GM12878 (cell line): ENCODE measurements around the gene SPEG. TPM values are rescaled to one million over a fixed set of nuclear protein-coding genes. Genes with fewer than 3 reads are reported as not detected.

ENCODE experiments used
- ATAC-seq: fragments of 200-7000 bp; cut with Tn5 transposase; 3 replicates; pipeline ENCODE4 v1.9.1; 2020; ENCODE audit warnings: mild to moderate bottlenecking, moderate library complexity
- BruUV-seq: library from RNA; stranded (reverse); fragments of 400-500 nt; replicated peaks from 2 replicates; lab custom pipeline; 2021; lab: Mats Ljungman, UMichigan
- CTCF ChIA-PET: fragments of 300-600 bp; sonication (Branson Sonifier 250); formaldehyde crosslinking; extraction: SDS; loops from one replicate; lab custom pipeline; 2021; ENCODE audit warnings: inconsistent platforms; lab: Yijun Ruan, JAX
- POLR2A ChIA-PET: fragments of 350-600 bp; formaldehyde crosslinking; extraction: SDS; loops from one replicate; lab custom pipeline; 2021; ENCODE audit warnings: inconsistent platforms; lab: Charles Lee
- RAD21 ChIA-PET: fragments of 300-600 bp; sonication (Branson Sonifier 250); formaldehyde crosslinking; loops from one replicate; lab custom pipeline; 2023; ENCODE audit warnings: antibody characterized with exemption; ENCODE audit not compliant: unreplicated experiment; lab: Charles Lee
- SMC1A ChIA-PET: fragments of 300-600 bp; sonication (Branson Sonifier 250); formaldehyde crosslinking; loops from one replicate; lab custom pipeline; 2023; ENCODE audit not compliant: unreplicated experiment, uncharacterized antibody; lab: Charles Lee
- DNase-seq: peaks from one replicate; pipeline ENCODE4 v3.0.0-alpha.2; 2011; ENCODE audit warnings: low read depth, low spot score
- FAIRE-seq: peaks from 3 replicates; lab custom pipeline; 2011; peaks lifted over from hg19 to GRCh38; lab: Jason Lieb, UNC
- H2AFZ ChIP-seq: 2 replicates; pipeline ENCODE4 v1.6.0; 2011; ENCODE audit warnings: low read depth, low read length, control low read depth; ENCODE audit not compliant: control insufficient read depth
- H3K27ac ChIP-seq: 2 replicates; pipeline ENCODE4 v1.5.1; 2011; ENCODE audit warnings: control low read depth; ENCODE audit not compliant: control insufficient read depth, insufficient read depth
- H3K27me3 ChIP-seq, 2 experiments: replicated peaks in 1 of 2; 2 replicates each; pipeline versions ENCODE4 v1.6.0 to v1.6.1; 2011; ENCODE audit warnings: low read length in 1 of 2; ENCODE audit not compliant: control insufficient read depth in 2 of 2, insufficient read depth in 2 of 2
- H3K36me3 ChIP-seq, 2 experiments: 2 replicates each; pipeline ENCODE4 v1.5.1; 2011; ENCODE audit warnings: low read length in 1 of 2; ENCODE audit not compliant: control insufficient read depth in 2 of 2, insufficient read depth in 2 of 2
- H3K4me1 ChIP-seq: 2 replicates; pipeline ENCODE4 v1.6.1; 2011; ENCODE audit warnings: mild to moderate bottlenecking, low read length, moderate library complexity, mixed read lengths; ENCODE audit not compliant: control insufficient read depth, insufficient read depth
- H3K4me2 ChIP-seq: 2 replicates; pipeline ENCODE4 v1.6.0; 2011; ENCODE audit warnings: control low read depth; ENCODE audit not compliant: control insufficient read depth, insufficient read depth
- H3K4me3 ChIP-seq: fragments of 200-600 bp; sonication (generic); 2 replicates; pipeline ENCODE4 v1.5.1; 2016
- H3K79me2 ChIP-seq: 2 replicates; pipeline ENCODE4 v1.6.0; 2011; ENCODE audit warnings: low read length; ENCODE audit not compliant: control insufficient read depth, insufficient read depth
- H3K9ac ChIP-seq: 2 replicates; pipeline ENCODE4 v1.8.0; 2011; ENCODE audit warnings: low read length, control low read depth, mixed read lengths; ENCODE audit not compliant: control insufficient read depth, insufficient read depth
- H3K9me3 ChIP-seq: replicated peaks from 3 replicates; pipeline ENCODE4 v1.5.1; 2011; ENCODE audit warnings: mild to moderate bottlenecking, low read length; ENCODE audit not compliant: control insufficient read depth, insufficient read depth
- H4K20me1 ChIP-seq: 2 replicates; pipeline ENCODE4 v1.6.0; 2011; ENCODE audit not compliant: control insufficient read depth, insufficient read depth
- ATF2 ChIP-seq: IDR thresholded peaks from 2 replicates; pipeline ENCODE4 v1.6.1; 2012; ENCODE audit warnings: low read length, inconsistent platforms
- BACH1 ChIP-seq: fragments of 450-650 bp; IDR thresholded peaks from 2 replicates; pipeline ENCODE4 v1.6.1; 2017; ENCODE audit warnings: mild to moderate bottlenecking, borderline replicate concordance
- BHLHE40 ChIP-seq, 2 experiments: fragments of 450-650 bp in 1 of 2; IDR thresholded peaks; 2 replicates each; pipeline ENCODE4 v1.6.1; 2011 to 2017; ENCODE audit warnings: low read depth in 2 of 2, borderline replicate concordance in 1 of 2, improper control_type of control experiment in 1 of 2, low read length in 1 of 2, mild to moderate bottlenecking in 1 of 2
- BMI1 ChIP-seq: fragments of 450-650 bp; IDR thresholded peaks from 2 replicates; pipeline ENCODE4 v1.6.1; 2016; ENCODE audit warnings: mild to moderate bottlenecking, moderate library complexity, borderline replicate concordance
- CHD4 ChIP-seq: fragments of 200-600 bp; sonication (generic); IDR thresholded peaks from 2 replicates; pipeline ENCODE4 v1.6.1; 2016; ENCODE audit warnings: mild to moderate bottlenecking
- ESRRA ChIP-seq: IDR thresholded peaks from 2 replicates; pipeline ENCODE4 v1.6.1; 2012; ENCODE audit warnings: mild to moderate bottlenecking, low read length, improper control_type of control experiment
- HDAC6 ChIP-seq: fragments of 200-600 bp; sonication (generic); IDR thresholded peaks from one replicate; pipeline ENCODE4 v1.8.0; 2017; ENCODE audit warnings: antibody characterized with exemption; ENCODE audit not compliant: unreplicated experiment
- IRF3 ChIP-seq: fragments of 450-650 bp; IDR thresholded peaks from 2 replicates; pipeline ENCODE4 v1.6.1; 2014; ENCODE audit warnings: mild to moderate bottlenecking
- NFYA ChIP-seq: IDR thresholded peaks from 2 replicates; pipeline ENCODE4 v1.6.1; 2011; ENCODE audit warnings: low read depth, mild to moderate bottlenecking, low read length, improper control_type of control experiment, borderline replicate concordance
- RBBP5 ChIP-seq: fragments of 200-600 bp; sonication (generic); conservative IDR thresholded peaks from 2 replicates; pipeline ENCODE4 v1.6.1; 2016
- RCOR1 ChIP-seq: conservative IDR thresholded peaks from 2 replicates; pipeline ENCODE4 v1.6.1; 2012; ENCODE audit warnings: low read depth, low read length, improper control_type of control experiment
- SP1 ChIP-seq: IDR thresholded peaks from one replicate; pipeline ENCODE4 v1.6.1; 2011; ENCODE audit warnings: low read depth, low read length
- SREBF1 ChIP-seq: IDR thresholded peaks from 2 replicates; pipeline ENCODE4 v1.6.1; 2012; ENCODE audit warnings: mild to moderate bottlenecking, low read length
- SUZ12 ChIP-seq: fragments of 200-600 bp; sonication (generic); IDR thresholded peaks from one replicate; pipeline ENCODE4 v1.6.1; 2018; ENCODE audit warnings: antibody characterized with exemption, mild to moderate bottlenecking; ENCODE audit not compliant: unreplicated experiment
- YY1 ChIP-seq: IDR thresholded peaks from 2 replicates; pipeline ENCODE4 v1.6.1; 2011; ENCODE audit warnings: low read depth, mild to moderate bottlenecking, low read length
- ZNF207 ChIP-seq: fragments of 450-650 bp; IDR thresholded peaks from 2 replicates; pipeline ENCODE4 v1.6.1; 2014; ENCODE audit warnings: antibody characterized with exemption, mild to moderate bottlenecking, borderline replicate concordance
- WGBS: methylation state at CpG from one replicate; pipeline ENCODE4 v1.1.6; 2016; ENCODE audit warnings: low lambda C conversion rate; ENCODE audit not compliant: insufficient replicate concordance, insufficient coverage; ENCODE audit errors: missing lambda C conversion rate; 5-methylcytosine and 5-hydroxymethylcytosine counted together
- in situ Hi-C: fragments of 300-500 bp; cut with MboI; formaldehyde crosslinking; loops from 9 replicates; pipeline ENCODE4 v1.14.3; 2018; ENCODE audit warnings: mixed read lengths
- intact Hi-C: fragments of 100-400 bp; cut with micrococcal nuclease; formaldehyde crosslinking; loops from one replicate; pipeline ENCODE4 v1.14.2; 2022; ENCODE audit not compliant: unreplicated experiment
- polyA plus RNA-seq, 11 experiments: library from polyadenylated mRNA; depleted of rRNA in 4 of 11; unstranded in 6 of 11; stranded (reverse) in 5 of 11; fragments of >200 nt; fragmentation: Nextera tagmentation in 4 of 11; fragmentation: Illumina TruSeq in 1 of 11; extraction: Ambion mirVana in 4 of 11; extraction: Trizol in 1 of 11; gene quantifications; 1 replicate in 1 of 11; 2 replicates in 10 of 11; pipeline versions ENCODE4 v1.2.1 to v1.2.3, GENCODE V29; 2011 to 2016; ENCODE audit warnings: inconsistent platforms in 2 of 11, missing spikeins in 2 of 11, low read depth in 1 of 11
- total RNA-seq, 4 experiments: library from RNA; depleted of rRNA in 3 of 4; stranded (reverse); fragments of >200 nt in 3 of 4; fragmentation: Illumina TruSeq in 1 of 4; extraction: Trizol in 1 of 4; gene quantifications; 2 replicates each; pipeline versions ENCODE4 v1.2.1 to v1.2.3, GENCODE V29; 2013 to 2021

Gene SPEG
- total and polyA plus RNA-seq, 10 of the 15 experiments (the other 5 are each of a cell fraction or from before 2014, with no cell fraction given), result 0.03 to 0.28 TPM; not detected in 8

GRCh38 chr2:219461047-219461514 is 26.4 kb downstream of the SPEG start:
- peak; percentile 31; the same call in 2 of the 3 replicates for ATAC-seq
- H2AFZ ChIP-seq, result no peak overlapping the region
- POLR2A ChIA-PET, result no interaction called here
- FAIRE-seq, result no peak
- WGBS, result 3% methylated on average over 8 of the region's 11 CpGs
- RAD21 ChIA-PET, result interaction anchor here (1.7 kb wide), 1 partner anchor 69 kb away, joined by 6 read pairs; no protein-coding TSS in a partner anchor
- H3K4me2 ChIP-seq, result no peak overlapping the region
- in situ Hi-C loops, result no loop called here
- SMC1A ChIA-PET, result interaction anchor here (1.6 kb wide), 1 partner anchor 69 kb away, joined by 3 read pairs; no protein-coding TSS in a partner anchor
- intact Hi-C loops, result no loop called here
- no peaks in the 10 kb centered on the region for H3K9me3 ChIP-seq
- H3K9ac ChIP-seq, result no peak overlapping the region
- TF ChIP-seq BMI1 (no peak), RBBP5 (no peak), BHLHE40 (IDR thresholded peaks at IDR 0.05; ENCODE audit: borderline replicate concordance in 1 of 2, low read depth in 2 of 2, low read length in 1 of 2) (no peak), ZNF207 (no peak), SP1 (no peak), NFYA (no peak), HDAC6 (no peak), ATF2 (no peak), RCOR1 (no peak), SREBF1 (no peak), IRF3 (no peak), CHD4 (no peak), SUZ12 (no peak), ESRRA (no peak), BACH1 (no peak), YY1 (no peak)
- H3K27ac ChIP-seq, result no peak overlapping the region
- H3K36me3 ChIP-seq, result no peaks in the 10 kb centered on the region
- no peaks in the 10 kb centered on the region for H3K79me2 ChIP-seq
- CTCF ChIA-PET, result interaction anchor here (0.9 to 1.8 kb wide), 3 partner anchors 9 to 69 kb away, joined by 3 to 10 read pairs (median 3); no protein-coding TSS in a partner anchor
- H4K20me1 ChIP-seq, result no peaks in the 10 kb centered on the region
- no peak overlapping the region for H3K4me3 ChIP-seq
- DNase-seq, result no peak
- H3K4me1 ChIP-seq, result no peaks in the 10 kb centered on the region
- H3K27me3 ChIP-seq, result peaks cover 0 to under 1% of the 10 kb centered on the region in 2 experiments; a peak in 2 of 4 replicates
- BruUV-seq, result no TSS peak
